ENCODE data around the gene UMAD1.

The UMAD1 gene

DNA sequence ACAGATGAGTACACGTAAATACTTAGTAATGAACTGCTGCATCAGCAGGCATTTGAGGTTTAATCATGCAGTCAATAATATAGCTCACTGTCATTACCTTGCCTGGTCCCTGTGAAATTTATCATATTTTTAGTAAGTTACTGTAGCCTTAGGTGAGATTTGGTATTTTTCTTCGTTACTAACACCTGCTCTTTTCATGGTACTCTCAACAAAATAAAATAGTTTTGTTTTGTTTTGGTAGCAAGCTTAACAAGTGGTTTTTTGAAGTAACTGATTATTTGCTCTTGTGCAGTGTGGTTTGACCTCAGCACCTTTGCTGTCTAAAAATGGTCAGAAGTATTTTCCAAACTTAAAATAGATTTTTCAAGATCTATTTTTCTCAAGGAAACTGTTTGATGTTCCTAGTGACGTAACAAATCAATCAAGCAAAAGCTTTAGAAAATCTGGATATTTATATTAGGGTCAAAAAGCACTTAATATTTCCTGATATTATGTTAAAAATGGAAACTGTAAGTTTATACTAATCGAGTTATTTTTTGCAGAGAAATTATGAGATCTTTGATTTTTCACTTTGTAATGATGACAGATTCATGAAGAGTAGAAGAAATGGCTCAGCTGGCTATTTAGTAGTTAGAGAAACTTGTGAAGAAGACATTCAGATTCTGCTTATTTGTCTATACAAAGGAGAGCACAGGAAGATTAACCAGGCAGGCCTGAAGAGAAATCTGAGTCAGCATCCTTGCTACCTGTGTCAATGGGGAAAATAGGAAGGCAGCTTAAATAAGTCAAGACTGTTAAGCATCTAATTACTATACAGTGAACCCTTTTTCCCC is 98.9 kb downstream of the UMAD1 start:
- Histone ChIP-seq H3K79me1 (ENCODE audit: low read length) (no peaks in the 10 kb centered on the region), H2BK5ac (ENCODE audit: low read length) (no peak overlapping the region), H3K27me3 (ENCODE audit: insufficient read depth, low read length, poor library complexity) (no peaks in the 10 kb centered on the region), H3K4me3 (ENCODE audit: low read length) (no peak overlapping the region), H3K18ac (ENCODE audit: low read length) (no peak overlapping the region), H3K9ac (ENCODE audit: low read length) (no peak overlapping the region), H3K79me2 (ENCODE audit: control insufficient read depth, insufficient read depth, low read length) (no peaks in the 10 kb centered on the region), H3K4me1 (ENCODE audit: control insufficient read depth, low read depth, low read length) (no peaks in the 10 kb centered on the region), H3K56ac (ENCODE audit: low read length) (no peak overlapping the region), H2BK15ac (replicated peaks; ENCODE audit: low read depth) (no peak overlapping the region), H2BK120ac (ENCODE audit: low read depth, low read length) (no peak overlapping the region), H3K27ac (ENCODE audit: low read depth, low read length) (no peak overlapping the region), H3K23ac (ENCODE audit: low read length) (no peak overlapping the region), H4K8ac (ENCODE audit: low read depth, low read length) (no peak overlapping the region), H3K4me2 (ENCODE audit: low read length) (no peak overlapping the region), H4K5ac (ENCODE audit: low read length) (no peak overlapping the region), H3K36me3 (ENCODE audit: control insufficient read depth, insufficient read depth, low read length) (no peaks in the 10 kb centered on the region), H3K4ac (ENCODE audit: low read depth, low read length) (no peak overlapping the region), H2AK5ac (ENCODE audit: low read length) (no peak overlapping the region)
- WGBS (ENCODE audit: extremely low coverage, insufficient coverage, low lambda C conversion rate) = no CpG with 5 or more reads among the region's 4 CpGs
- DNase-seq = no peak

- Histone ChIP-seq H3K27me3 (ENCODE audit: insufficient read depth, low read length, poor library complexity) (no peaks in the 10 kb centered on the region), H4K5ac (ENCODE audit: low read length) (no peak overlapping the region), H4K8ac (ENCODE audit: low read depth, low read length) (no peak overlapping the region), H3K4me2 (ENCODE audit: low read length) (no peak overlapping the region), H3K36me3 (ENCODE audit: control insufficient read depth, insufficient read depth, low read length) (no peaks in the 10 kb centered on the region), H2AK5ac (ENCODE audit: low read length) (no peak overlapping the region), H2BK15ac (replicated peaks; ENCODE audit: low read depth) (no peak overlapping the region), H3K18ac (ENCODE audit: low read length) (no peak overlapping the region), H3K27ac (ENCODE audit: low read depth, low read length) (no peak overlapping the region), H3K79me1 (ENCODE audit: low read length) (no peaks in the 10 kb centered on the region), H3K23ac (ENCODE audit: low read length) (no peak overlapping the region), H3K9ac (ENCODE audit: low read length) (no peak overlapping the region), H3K4me3 (ENCODE audit: low read length) (no peak overlapping the region), H3K4ac (ENCODE audit: low read depth, low read length) (no peak overlapping the region), H3K56ac (ENCODE audit: low read length) (no peak overlapping the region), H3K4me1 (ENCODE audit: control insufficient read depth, low read depth, low read length) (no peaks in the 10 kb centered on the region), H3K79me2 (ENCODE audit: control insufficient read depth, insufficient read depth, low read length) (no peaks in the 10 kb centered on the region), H2BK5ac (ENCODE audit: low read length) (no peak overlapping the region), H2BK120ac (ENCODE audit: low read depth, low read length) (no peak overlapping the region)
- DNase-seq = no peak
- WGBS (ENCODE audit: extremely low coverage, insufficient coverage, low lambda C conversion rate) = no CpG with 5 or more reads among the region's 2 CpGs
Observed at GRCh38 chr7:7740037-7740355, 99.4 kb downstream of the UMAD1 start.

GRCh38 chr7:7742223-7742622 is 101.7 kb downstream of the UMAD1 start:
- Histone ChIP-seq H3K27me3 (ENCODE audit: insufficient read depth, low read length, poor library complexity) (no peaks in the 10 kb centered on the region), H2BK120ac (ENCODE audit: low read depth, low read length) (no peak overlapping the region), H2BK5ac (ENCODE audit: low read length) (no peak overlapping the region), H3K56ac (ENCODE audit: low read length) (no peak overlapping the region), H3K36me3 (ENCODE audit: control insufficient read depth, insufficient read depth, low read length) (no peaks in the 10 kb centered on the region), H3K23ac (ENCODE audit: low read length) (no peak overlapping the region), H3K79me1 (ENCODE audit: low read length) (no peaks in the 10 kb centered on the region), H2BK15ac (replicated peaks; ENCODE audit: low read depth) (no peak overlapping the region), H3K4me3 (ENCODE audit: low read length) (no peak overlapping the region), H3K18ac (ENCODE audit: low read length) (no peak overlapping the region), H4K5ac (ENCODE audit: low read length) (no peak overlapping the region), H3K27ac (ENCODE audit: low read depth, low read length) (no peak overlapping the region), H3K4me2 (ENCODE audit: low read length) (no peak overlapping the region), H3K4ac (ENCODE audit: low read depth, low read length) (no peak overlapping the region), H4K8ac (ENCODE audit: low read depth, low read length) (no peak overlapping the region), H3K79me2 (ENCODE audit: control insufficient read depth, insufficient read depth, low read length) (no peaks in the 10 kb centered on the region), H3K9ac (ENCODE audit: low read length) (no peak overlapping the region), H2AK5ac (ENCODE audit: low read length) (no peak overlapping the region), H3K4me1 (ENCODE audit: control insufficient read depth, low read depth, low read length) (no peaks in the 10 kb centered on the region)
- no CpG with 5 or more reads among the region's 12 CpGs for WGBS (ENCODE audit: extremely low coverage, insufficient coverage, low lambda C conversion rate)
- DNase-seq = peak; percentile 19

DNA sequence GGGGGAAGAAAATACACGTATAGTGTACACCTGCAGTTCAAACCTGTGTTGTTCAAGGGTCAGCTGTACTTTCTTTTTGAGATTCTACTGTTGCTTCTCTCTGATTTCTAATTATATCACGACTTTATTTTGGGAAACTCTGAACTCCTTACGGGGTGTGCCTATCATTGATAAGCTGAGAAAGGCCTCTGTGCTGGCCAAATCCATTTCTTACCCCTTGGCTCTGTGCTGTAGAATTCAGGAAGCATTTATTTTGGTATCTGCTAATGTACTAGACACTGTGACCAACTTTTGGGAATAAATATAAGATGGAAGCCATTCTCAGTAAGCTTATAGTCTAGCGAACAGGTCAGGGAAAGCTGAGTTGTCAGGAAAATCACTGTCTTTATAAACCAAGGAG is 104.7 kb downstream of the UMAD1 start:
- Histone ChIP-seq H3K23ac (ENCODE audit: low read length) (no peak overlapping the region), H3K18ac (ENCODE audit: low read length) (no peak overlapping the region), H3K4me2 (ENCODE audit: low read length) (no peak overlapping the region), H2AK5ac (ENCODE audit: low read length) (no peak overlapping the region), H2BK5ac (ENCODE audit: low read length) (no peak overlapping the region), H4K5ac (ENCODE audit: low read length) (no peak overlapping the region), H3K27ac (ENCODE audit: low read depth, low read length) (no peak overlapping the region), H4K8ac (ENCODE audit: low read depth, low read length) (no peak overlapping the region), H2BK120ac (ENCODE audit: low read depth, low read length) (no peak overlapping the region), H3K79me1 (ENCODE audit: low read length) (no peaks in the 10 kb centered on the region), H3K79me2 (ENCODE audit: control insufficient read depth, insufficient read depth, low read length) (no peaks in the 10 kb centered on the region), H3K27me3 (ENCODE audit: insufficient read depth, low read length, poor library complexity) (no peaks in the 10 kb centered on the region), H3K4ac (ENCODE audit: low read depth, low read length) (no peak overlapping the region), H2BK15ac (replicated peaks; ENCODE audit: low read depth) (no peak overlapping the region), H3K9ac (ENCODE audit: low read length) (no peak overlapping the region), H3K4me1 (ENCODE audit: control insufficient read depth, low read depth, low read length) (no peaks in the 10 kb centered on the region), H3K56ac (ENCODE audit: low read length) (no peak overlapping the region), H3K36me3 (ENCODE audit: control insufficient read depth, insufficient read depth, low read length) (no peaks in the 10 kb centered on the region), H3K4me3 (ENCODE audit: low read length) (no peak overlapping the region)
- no peak for DNase-seq
- WGBS (ENCODE audit: extremely low coverage, insufficient coverage, low lambda C conversion rate) = no CpG with 5 or more reads among the region's 4 CpGs

- Histone ChIP-seq H3K4me1 (ENCODE audit: control insufficient read depth, low read depth, low read length) (no peaks in the 10 kb centered on the region), H2BK15ac (replicated peaks; ENCODE audit: low read depth) (no peak overlapping the region), H3K79me1 (ENCODE audit: low read length) (no peaks in the 10 kb centered on the region), H3K27me3 (ENCODE audit: insufficient read depth, low read length, poor library complexity) (no peaks in the 10 kb centered on the region), H3K27ac (ENCODE audit: low read depth, low read length) (no peak overlapping the region), H3K36me3 (ENCODE audit: control insufficient read depth, insufficient read depth, low read length) (no peaks in the 10 kb centered on the region), H2AK5ac (ENCODE audit: low read length) (no peak overlapping the region), H3K4ac (ENCODE audit: low read depth, low read length) (no peak overlapping the region), H3K79me2 (ENCODE audit: control insufficient read depth, insufficient read depth, low read length) (no peaks in the 10 kb centered on the region), H3K18ac (ENCODE audit: low read length) (no peak overlapping the region), H3K23ac (ENCODE audit: low read length) (no peak overlapping the region), H2BK5ac (ENCODE audit: low read length) (no peak overlapping the region), H3K9ac (ENCODE audit: low read length) (no peak overlapping the region), H4K8ac (ENCODE audit: low read depth, low read length) (no peak overlapping the region), H4K5ac (ENCODE audit: low read length) (no peak overlapping the region), H3K4me3 (ENCODE audit: low read length) (no peak overlapping the region), H3K56ac (ENCODE audit: low read length) (no peak overlapping the region), H3K4me2 (ENCODE audit: low read length) (no peak overlapping the region), H2BK120ac (ENCODE audit: low read depth, low read length) (no peak overlapping the region)
- no peak for DNase-seq
- no CpG with 5 or more reads among the region's 4 CpGs for WGBS (ENCODE audit: extremely low coverage, insufficient coverage, low lambda C conversion rate)
Observed at GRCh38 chr7:7745966-7746365, 105.4 kb downstream of the UMAD1 start.

DNA sequence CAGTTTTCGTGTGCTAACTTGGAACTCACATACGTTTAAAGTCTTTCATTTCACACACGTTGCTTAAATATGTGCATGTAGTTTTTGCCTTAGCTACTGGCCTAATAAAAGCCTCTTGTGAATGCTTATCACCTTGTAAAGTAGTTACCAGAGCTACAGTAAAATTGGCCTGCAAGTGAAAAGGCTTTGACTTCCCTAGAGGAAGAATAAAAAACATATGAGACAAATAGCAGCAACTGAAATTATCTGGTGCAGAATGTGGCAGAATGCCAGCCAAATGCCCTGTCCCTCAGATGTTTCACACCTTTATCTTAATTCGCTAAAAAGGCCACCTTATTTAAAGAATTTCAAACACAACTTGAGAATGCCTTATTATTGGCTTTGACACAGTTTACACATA is 105.9 kb downstream of the UMAD1 start:
- no peak for DNase-seq
- Histone ChIP-seq H4K8ac (ENCODE audit: low read depth, low read length) (no peak overlapping the region), H3K18ac (ENCODE audit: low read length) (no peak overlapping the region), H2BK120ac (ENCODE audit: low read depth, low read length) (no peak overlapping the region), H3K27ac (ENCODE audit: low read depth, low read length) (no peak overlapping the region), H3K36me3 (ENCODE audit: control insufficient read depth, insufficient read depth, low read length) (no peaks in the 10 kb centered on the region), H4K5ac (ENCODE audit: low read length) (no peak overlapping the region), H3K4ac (ENCODE audit: low read depth, low read length) (no peak overlapping the region), H3K4me2 (ENCODE audit: low read length) (no peak overlapping the region), H3K79me2 (ENCODE audit: control insufficient read depth, insufficient read depth, low read length) (no peaks in the 10 kb centered on the region), H3K23ac (ENCODE audit: low read length) (no peak overlapping the region), H3K4me1 (ENCODE audit: control insufficient read depth, low read depth, low read length) (no peaks in the 10 kb centered on the region), H3K79me1 (ENCODE audit: low read length) (no peaks in the 10 kb centered on the region), H3K4me3 (ENCODE audit: low read length) (no peak overlapping the region), H3K9ac (ENCODE audit: low read length) (no peak overlapping the region), H3K56ac (ENCODE audit: low read length) (no peak overlapping the region), H2BK15ac (replicated peaks; ENCODE audit: low read depth) (no peak overlapping the region), H2BK5ac (ENCODE audit: low read length) (no peak overlapping the region), H3K27me3 (ENCODE audit: insufficient read depth, low read length, poor library complexity) (no peaks in the 10 kb centered on the region), H2AK5ac (ENCODE audit: low read length) (no peak overlapping the region)
- WGBS (ENCODE audit: extremely low coverage, insufficient coverage, low lambda C conversion rate) = no CpG with 5 or more reads among the region's 4 CpGs
